ENCODE results near the gene SLC16A9.

Gene SLC16A9

GRCh38 chr10:59694936-59695335, 14.7 kb downstream of the SLC16A9 start:
- no peak for TF ChIP-seq TOX (CRISPR knock-in tag; IDR thresholded peaks at IDR 0.05; ENCODE audit: borderline replicate concordance)
- no peak for TF ChIP-seq ZFP30 (CRISPR knock-in tag; IDR thresholded peaks at IDR 0.05)
- no peak for TF ChIP-seq ZNF70 (CRISPR knock-in tag; IDR thresholded peaks at IDR 0.05)
- TF ChIP-seq ARNTL (CRISPR knock-in tag; IDR thresholded peaks at IDR 0.05; ENCODE audit: borderline replicate concordance, low read depth) = no peak
- no peak for TF ChIP-seq PATZ1 (CRISPR knock-in tag; IDR thresholded peaks at IDR 0.05; ENCODE audit: borderline replicate concordance)
- TF ChIP-seq TCF4 (CRISPR knock-in tag; IDR thresholded peaks at IDR 0.05; ENCODE audit: borderline replicate concordance) = no peak
- TF ChIP-seq BACH2 (CRISPR knock-in tag; IDR thresholded peaks at IDR 0.05; ENCODE audit: borderline replicate concordance) = no peak
- TF ChIP-seq CSDC2 (CRISPR knock-in tag; IDR thresholded peaks at IDR 0.05) = no peak
- no peak for ATAC-seq

GRCh38 chr10:59692113-59692512, 17.5 kb downstream of the SLC16A9 start:
- TF ChIP-seq PATZ1 (CRISPR knock-in tag; IDR thresholded peaks at IDR 0.05; ENCODE audit: borderline replicate concordance) = no peak
- TF ChIP-seq CSDC2 (CRISPR knock-in tag; IDR thresholded peaks at IDR 0.05) = no peak
- no peak for TF ChIP-seq CSRNP3 (CRISPR knock-in tag; IDR thresholded peaks at IDR 0.05)
- no peak for TF ChIP-seq ESRRG (CRISPR knock-in tag; IDR thresholded peaks at IDR 0.05)
- no peak for TF ChIP-seq CREB5 (CRISPR knock-in tag; IDR thresholded peaks at IDR 0.05; ENCODE audit: low read depth)
- TF ChIP-seq POU6F1 (CRISPR knock-in tag; IDR thresholded peaks at IDR 0.05; ENCODE audit: borderline replicate concordance, low read depth) = no peak
- no peak for TF ChIP-seq ZC3H10 (CRISPR knock-in tag; IDR thresholded peaks at IDR 0.05)
- no peak for TF ChIP-seq TOX (CRISPR knock-in tag; IDR thresholded peaks at IDR 0.05; ENCODE audit: borderline replicate concordance)
- no peak for TF ChIP-seq ISL1 (CRISPR knock-in tag; IDR thresholded peaks at IDR 0.05)
- ATAC-seq = no peak

- no peak for TF ChIP-seq PPARA (CRISPR knock-in tag; IDR thresholded peaks at IDR 0.05; ENCODE audit: borderline replicate concordance)
- no peak for TF ChIP-seq ZNF8 (CRISPR knock-in tag; IDR thresholded peaks at IDR 0.05)
- no peak for TF ChIP-seq ZFP30 (CRISPR knock-in tag; IDR thresholded peaks at IDR 0.05)
- TF ChIP-seq CREB5 (CRISPR knock-in tag; IDR thresholded peaks at IDR 0.05; ENCODE audit: low read depth) = no peak
- TF ChIP-seq CSDC2 (CRISPR knock-in tag; IDR thresholded peaks at IDR 0.05) = no peak
- no peak for TF ChIP-seq RARB (CRISPR knock-in tag; IDR thresholded peaks at IDR 0.05)
- no peak for TF ChIP-seq OSR1 (CRISPR knock-in tag; IDR thresholded peaks at IDR 0.05)
- no peak for TF ChIP-seq BACH2 (CRISPR knock-in tag; IDR thresholded peaks at IDR 0.05; ENCODE audit: borderline replicate concordance)
- TF ChIP-seq TSHZ2 (CRISPR knock-in tag; IDR thresholded peaks at IDR 0.05) = no peak
- no peak for TF ChIP-seq GLIS3 (CRISPR knock-in tag; IDR thresholded peaks at IDR 0.05)
- TF ChIP-seq ARNTL (CRISPR knock-in tag; IDR thresholded peaks at IDR 0.05; ENCODE audit: borderline replicate concordance, low read depth) = no peak
- no peak for TF ChIP-seq ZNF70 (CRISPR knock-in tag; IDR thresholded peaks at IDR 0.05)
- no peak for TF ChIP-seq PATZ1 (CRISPR knock-in tag; IDR thresholded peaks at IDR 0.05; ENCODE audit: borderline replicate concordance)
- ATAC-seq = no peak
These were observed 20.7 kb downstream of the SLC16A9 start for GRCh38 chr10:59688921-59689351.
